ENCODE measurements around the gene ABCA1.
"Not testable (repeated sequence)": the region's sequence is repeated elsewhere in the genome, so short reads cannot be mapped to it uniquely, and the experiment has no call there.

ABCA1 gene

DNA sequence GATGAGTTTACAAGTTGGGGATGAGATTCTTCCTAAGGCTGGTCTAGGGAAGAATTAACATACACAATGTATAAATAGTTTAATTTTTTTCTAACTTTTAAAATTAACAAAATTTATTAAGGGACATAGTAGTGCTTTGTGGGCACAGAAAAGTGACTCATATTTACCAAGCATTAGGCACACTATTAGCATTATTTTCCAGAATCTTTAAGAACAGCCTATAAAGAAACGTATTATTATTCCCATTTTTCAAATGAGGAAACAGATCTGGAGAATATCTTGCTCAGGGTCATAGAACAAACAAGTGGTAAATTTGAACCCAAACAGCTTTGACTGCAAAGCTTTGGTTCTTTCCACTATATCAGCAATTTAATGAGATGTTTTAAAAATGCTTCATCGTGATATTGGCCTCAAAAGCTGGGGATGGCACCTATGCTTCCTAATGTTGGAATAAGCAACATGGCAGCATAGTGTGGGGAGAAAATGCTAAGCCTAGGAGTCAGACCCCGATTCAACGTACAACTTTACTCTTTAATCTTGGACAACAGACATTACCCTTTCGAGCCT is 55.9 kb downstream of the ABCA1 start:
- no peak for DNase-seq (ENCODE audit: low read depth in 2 of 2, low spot score in 1 of 2)

DNA sequence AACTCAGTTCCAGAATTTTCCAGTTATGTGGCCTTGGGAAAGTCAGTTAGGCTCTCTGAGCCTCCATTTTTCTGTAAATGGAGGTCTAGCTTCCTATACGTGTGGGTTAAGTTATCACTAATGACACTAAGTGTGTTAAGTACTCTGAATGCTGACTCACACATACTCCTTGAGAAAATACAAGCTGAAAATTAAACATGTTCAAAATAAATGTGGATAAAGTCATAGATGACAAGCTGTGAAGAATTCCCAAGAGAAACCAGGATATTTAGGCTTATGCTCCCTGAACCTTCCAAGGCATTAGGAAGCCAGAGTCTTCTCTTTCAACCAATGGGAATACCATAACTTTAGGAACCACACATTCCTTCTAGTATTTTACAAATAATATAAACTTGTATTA is 58.1 kb downstream of the ABCA1 start:
- no peak for DNase-seq (ENCODE audit: low read depth in 2 of 2, low spot score in 1 of 2)

DNA sequence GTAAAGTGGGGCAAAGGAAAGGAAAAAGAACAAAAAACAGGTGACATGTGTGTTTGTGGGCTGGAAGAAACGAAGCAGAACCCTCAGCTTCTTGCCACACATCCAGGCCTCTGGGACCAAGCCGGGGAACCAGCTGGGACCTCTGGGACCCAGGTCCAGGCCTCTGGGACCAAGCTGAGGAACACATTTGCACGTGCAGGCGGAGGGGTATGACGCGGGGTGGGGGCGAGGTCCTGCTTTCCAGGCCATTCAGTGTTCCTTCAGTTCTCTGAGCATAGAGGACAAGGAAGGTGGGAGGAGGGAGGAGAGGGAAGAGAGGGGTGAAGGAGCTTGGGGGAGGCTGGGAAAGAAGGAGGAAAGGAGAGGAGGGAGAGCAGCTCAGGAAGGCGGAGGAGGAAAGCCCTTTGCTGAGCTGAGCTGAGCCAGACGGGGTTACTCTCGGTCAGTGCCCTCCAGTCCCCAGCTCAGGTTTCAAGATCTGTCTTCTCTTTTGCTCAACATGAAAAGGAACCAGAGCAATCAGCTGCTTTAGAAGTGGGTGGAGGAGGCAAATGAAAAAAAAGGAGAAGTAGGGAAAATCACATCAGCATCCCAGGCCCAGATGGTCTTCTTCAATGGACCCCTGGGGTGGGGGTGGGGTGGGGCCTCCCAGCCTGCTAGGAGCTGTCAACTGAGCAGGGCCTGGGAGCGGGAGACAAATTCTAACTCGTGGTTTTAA is 59.1 kb downstream of the ABCA1 start:
- DNase-seq (ENCODE audit: low read depth in 2 of 2, low spot score in 1 of 2), result no peak

DNA sequence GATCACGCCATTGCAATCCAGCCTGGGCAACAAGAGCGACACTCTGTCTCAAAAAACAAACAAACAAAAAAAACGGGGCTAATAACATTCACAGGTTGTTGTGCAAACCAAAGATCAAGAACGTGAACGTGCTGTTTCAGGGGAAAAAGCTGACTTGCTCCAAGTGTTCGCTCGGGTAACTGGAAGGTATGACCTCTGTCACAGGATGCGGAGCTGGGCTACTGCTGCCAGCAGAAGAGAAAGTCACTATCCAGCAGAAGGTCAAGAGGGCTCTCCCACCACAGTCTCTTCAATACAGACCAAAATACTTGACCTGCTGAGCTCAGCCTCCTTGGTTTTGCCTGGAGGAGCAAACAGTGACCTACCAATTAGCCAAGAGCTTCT is 59.7 kb downstream of the ABCA1 start:
- no peak for DNase-seq (ENCODE audit: low read depth in 2 of 2, low spot score in 1 of 2)

DNA sequence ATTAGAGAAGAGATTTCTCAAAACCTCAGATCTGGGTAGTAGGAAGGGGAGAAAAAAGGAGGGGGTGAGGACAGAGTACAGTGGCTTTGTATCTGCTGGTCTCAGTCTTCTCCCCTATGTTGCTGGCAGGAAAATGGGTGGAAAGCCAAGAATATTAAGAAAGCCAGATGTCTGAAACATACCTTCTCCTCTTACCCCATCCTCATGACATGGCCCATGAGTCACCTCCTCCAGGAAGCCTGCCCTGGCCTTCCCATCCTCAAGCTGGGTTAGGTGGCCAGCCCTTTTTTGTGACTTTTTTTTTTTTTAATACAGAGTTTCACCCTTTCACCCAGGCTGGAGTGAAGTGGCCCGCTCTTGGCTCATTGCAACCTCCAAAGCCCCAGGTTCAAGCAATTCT is 61.8 kb downstream of the ABCA1 start:
- DNase-seq (ENCODE audit: low read depth in 2 of 2, low spot score in 1 of 2), result no peak

- DNase-seq (ENCODE audit: low read depth in 2 of 2, low spot score in 1 of 2), result no peak
Observed at GRCh38 chr9:104864675-104865104, 63.3 kb downstream of the ABCA1 start.

GRCh38 chr9:104863180-104863883 is 64.6 kb downstream of the ABCA1 start:
- DNase-seq (ENCODE audit: low read depth in 2 of 2, low spot score in 1 of 2), result no peak

DNA sequence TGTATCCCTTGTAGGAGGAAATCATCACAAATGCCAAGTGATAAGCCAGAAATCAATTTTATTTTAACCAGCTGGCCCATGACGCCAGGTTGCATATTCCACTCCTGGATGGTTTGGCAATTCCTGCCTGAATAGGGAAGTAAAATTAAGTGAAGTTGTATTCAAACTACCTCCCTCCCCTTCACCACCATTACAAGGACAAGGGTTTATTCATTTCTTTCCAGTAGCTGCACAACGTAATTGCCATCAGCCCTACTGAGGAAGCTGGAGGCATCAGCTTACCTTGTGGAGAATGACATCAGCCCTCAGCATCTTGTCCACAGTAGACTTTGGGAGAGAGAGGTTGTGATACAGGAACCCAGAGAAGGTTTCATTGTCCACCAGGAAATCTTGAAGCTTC is 66.6 kb downstream of the ABCA1 start:
- no peak for DNase-seq (ENCODE audit: low read depth in 2 of 2, low spot score in 1 of 2)

- no peak for DNase-seq (ENCODE audit: low read depth in 2 of 2, low spot score in 1 of 2)
Observed at GRCh38 chr9:104860263-104860662, 67.7 kb downstream of the ABCA1 start.

- no peak for DNase-seq (ENCODE audit: low read depth in 2 of 2, low spot score in 1 of 2)
Observed at GRCh38 chr9:104858846-104859245, 69.1 kb downstream of the ABCA1 start.

- DNase-seq (ENCODE audit: low read depth in 2 of 2, low spot score in 1 of 2), result no peak
Observed at GRCh38 chr9:104858271-104858670, 69.7 kb downstream of the ABCA1 start.

- no peak for DNase-seq (ENCODE audit: low read depth in 2 of 2, low spot score in 1 of 2)
Observed at GRCh38 chr9:104856413-104856941, 71.5 kb downstream of the ABCA1 start.

DNA sequence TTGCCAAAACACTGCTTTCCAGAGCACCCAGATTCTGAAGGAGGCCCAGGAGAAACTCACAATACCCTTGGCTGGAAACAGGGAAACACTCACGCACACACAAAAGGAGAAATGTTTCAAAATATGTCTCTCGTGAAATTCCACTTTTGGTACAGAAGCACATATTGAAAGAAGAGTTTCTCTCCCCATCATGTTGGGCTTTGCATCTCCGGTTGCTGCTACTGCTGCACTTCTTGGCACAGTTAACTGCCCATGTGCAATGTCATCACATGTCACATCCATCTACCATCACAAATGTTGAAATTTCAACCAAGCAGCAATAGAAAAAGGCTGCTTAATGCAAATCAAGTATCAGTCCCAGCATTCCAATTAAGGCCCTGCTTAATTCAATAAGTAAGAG is 72.1 kb downstream of the ABCA1 start:
- DNase-seq (ENCODE audit: low read depth in 2 of 2, low spot score in 1 of 2), result no peak

- not testable (repeated sequence) for DNase-seq (ENCODE audit: low read depth in 2 of 2, low spot score in 1 of 2)
Observed at GRCh38 chr9:104855258-104855657, 72.7 kb downstream of the ABCA1 start.

DNA sequence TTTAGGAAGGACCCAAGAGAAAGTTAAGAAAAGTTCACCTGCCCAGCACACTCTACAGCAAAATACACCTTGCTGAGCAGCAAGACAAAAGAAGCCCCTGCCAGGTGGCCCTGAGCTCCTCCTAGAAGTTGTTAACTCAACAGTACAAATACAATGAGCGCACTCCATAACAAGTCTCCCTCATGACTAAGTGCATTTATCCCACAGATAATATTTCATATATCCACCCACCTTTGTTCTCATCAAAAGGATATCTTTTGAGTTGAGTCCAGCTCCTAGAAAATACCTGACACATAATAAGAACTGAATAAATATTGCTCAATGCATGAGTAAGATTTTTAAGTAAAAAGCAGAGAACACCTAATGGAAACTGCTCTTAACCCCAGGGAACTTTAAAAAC is 73.3 kb downstream of the ABCA1 start:
- DNase-seq (ENCODE audit: low read depth in 2 of 2, low spot score in 1 of 2), result no peak

- no peak for DNase-seq (ENCODE audit: low read depth in 2 of 2, low spot score in 1 of 2)
Observed at GRCh38 chr9:104853683-104854082, 74.3 kb downstream of the ABCA1 start.

DNA sequence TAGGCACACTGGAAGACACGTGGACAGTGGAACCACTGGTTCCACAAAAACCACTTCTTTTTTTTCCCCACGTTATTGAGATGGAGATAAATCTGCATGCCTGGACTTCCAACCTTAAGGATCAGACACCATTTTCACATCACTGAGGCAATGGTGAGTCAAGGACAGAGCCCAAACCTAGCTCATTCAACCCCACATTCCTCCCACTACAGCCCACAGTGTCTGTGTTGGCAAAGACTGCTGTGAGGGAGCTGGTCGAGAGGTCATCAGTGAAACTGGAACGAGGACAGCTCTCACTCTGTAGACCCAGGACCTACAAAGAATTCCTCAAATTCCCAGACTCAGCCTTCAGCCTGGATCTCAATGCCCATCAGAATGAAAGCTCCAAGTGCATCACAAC is 74.8 kb downstream of the ABCA1 start:
- DNase-seq (ENCODE audit: low read depth in 2 of 2, low spot score in 1 of 2), result no peak

- no peak for DNase-seq (ENCODE audit: low read depth in 2 of 2, low spot score in 1 of 2)
Observed at GRCh38 chr9:104851546-104851920, 76.4 kb downstream of the ABCA1 start.

GRCh38 chr9:104850786-104851545 is 77.0 kb downstream of the ABCA1 start:
- DNase-seq (ENCODE audit: low read depth in 2 of 2, low spot score in 1 of 2), result no peak

GRCh38 chr9:104849023-104849422 is 78.9 kb downstream of the ABCA1 start:
- DNase-seq (ENCODE audit: low read depth in 2 of 2, low spot score in 1 of 2), result no peak

DNA sequence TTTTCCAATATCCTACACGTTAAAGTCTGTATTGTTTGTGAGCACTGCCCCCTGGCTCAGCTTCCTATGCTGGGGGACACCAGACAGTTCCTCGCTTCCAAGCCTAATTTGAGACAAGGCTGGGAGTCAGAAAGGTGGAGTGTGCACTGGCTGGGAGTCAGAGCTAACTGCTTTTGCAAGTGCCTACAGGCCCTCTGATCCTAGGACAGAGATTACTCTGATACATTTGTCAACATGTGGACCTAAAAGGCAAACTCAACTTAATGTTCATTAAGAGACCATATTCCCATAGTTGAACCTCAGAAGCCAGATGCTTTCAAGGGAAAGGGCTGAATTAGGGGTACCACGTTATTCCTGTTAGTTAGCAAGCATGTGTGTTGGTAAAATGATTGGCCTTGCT is 83.2 kb downstream of the ABCA1 start:
- DNase-seq (ENCODE audit: low read depth in 2 of 2, low spot score in 1 of 2), result no peak
